Esophagus muscularis mucosa (tissue), 3 donors: ENCODE results near the gene MPEG1.

Experiments
- CTCF ChIP-seq, 3 experiments: fragments of 200-600 bp in 2 of 3; fragments of 450-650 bp in 1 of 3; sonication (generic) in 2 of 3; IDR thresholded peaks; one replicate each; pipeline ENCODE4 v1.5.1; 2017 to 2019; ENCODE audit warnings: antibody characterized with exemption in 3 of 3, mild to moderate bottlenecking in 2 of 3, moderate library complexity in 1 of 3
- POLR2A ChIP-seq: fragments of 450-650 bp; IDR thresholded peaks from one replicate; pipeline ENCODE4 v1.6.1; 2017; ENCODE audit warnings: antibody characterized with exemption, moderate library complexity, mild to moderate bottlenecking, low read depth

GRCh38 chr11:59199546-59200422, 12.9 kb downstream of the MPEG1 start:
- no peak for TF ChIP-seq POLR2A
- no peak for TF ChIP-seq CTCF (IDR thresholded peaks at IDR 0.05)
